MM.1S (cell line): ENCODE data around the gene TEX2.

Experiments used
- DNase-seq: peaks from one replicate; pipeline ENCODE4 v3.0.0-alpha.2; 2015
- H2AFZ ChIP-seq: fragments of 300-600 bp; sonication (generic); 2 replicates; pipeline ENCODE4 v1.6.0; 2016; ENCODE audit warnings: antibody characterized with exemption, low read length
- H3F3A ChIP-seq: fragments of 300-600 bp; sonication (generic); 2 replicates; pipeline ENCODE4 v1.6.1; 2016; ENCODE audit warnings: mild to moderate bottlenecking, antibody characterized with exemption, low read length, moderate library complexity, mixed read lengths; ENCODE audit not compliant: insufficient read depth
- H3K27ac ChIP-seq: fragments of 300-600 bp; sonication (generic); 2 replicates; pipeline ENCODE4 v1.5.1; 2016; ENCODE audit warnings: mild to moderate bottlenecking, low read length
- H3K27me3 ChIP-seq: fragments of 300-600 bp; sonication (generic); replicated peaks from 2 replicates; pipeline ENCODE4 v1.6.0; 2016; ENCODE audit warnings: low read length; ENCODE audit not compliant: insufficient read depth
- H3K36me3 ChIP-seq: fragments of 300-600 bp; sonication (generic); replicated peaks from 2 replicates; pipeline ENCODE4 v1.6.1; 2016; ENCODE audit warnings: mild to moderate bottlenecking, low read length, mixed read lengths; ENCODE audit not compliant: insufficient read depth
- H3K4me1 ChIP-seq: fragments of 300-600 bp; sonication (generic); 2 replicates; pipeline ENCODE4 v1.6.1; 2016; ENCODE audit warnings: low read length, mixed read lengths
- H3K4me2 ChIP-seq: fragments of 300-600 bp; sonication (generic); 2 replicates; pipeline ENCODE4 v1.6.0; 2016; ENCODE audit warnings: low read depth, low read length
- H3K4me3 ChIP-seq: fragments of 300-600 bp; sonication (generic); 2 replicates; pipeline ENCODE4 v1.5.1; 2016; ENCODE audit warnings: low read length, mixed read lengths
- H3K79me2 ChIP-seq: fragments of 300-600 bp; sonication (generic); 2 replicates; pipeline ENCODE4 v1.6.1; 2016; ENCODE audit warnings: mixed run types, low read length, mixed read lengths
- H3K9ac ChIP-seq: fragments of 300-600 bp; sonication (generic); 2 replicates; pipeline ENCODE4 v1.6.1; 2016; ENCODE audit warnings: low read length, mixed read lengths
- H3K9me2 ChIP-seq: fragments of 300-600 bp; sonication (generic); replicated peaks from 2 replicates; pipeline ENCODE4 v1.6.1; 2016; ENCODE audit warnings: mild to moderate bottlenecking, low read length, mixed read lengths; ENCODE audit not compliant: insufficient read depth
- H3K9me3 ChIP-seq: fragments of 300-600 bp; sonication (generic); replicated peaks from 2 replicates; pipeline ENCODE4 v1.6.1; 2016; ENCODE audit warnings: mild to moderate bottlenecking, low read length, mixed read lengths; ENCODE audit not compliant: insufficient read depth
- H4K20me1 ChIP-seq: fragments of 300-600 bp; sonication (generic); 2 replicates; pipeline ENCODE4 v1.6.1; 2016; ENCODE audit warnings: mild to moderate bottlenecking, low read length, moderate library complexity, mixed read lengths; ENCODE audit not compliant: insufficient read depth
- EZH2 ChIP-seq: fragments of 300-600 bp; sonication (generic); optimal IDR thresholded peaks from 2 replicates; pipeline ENCODE3; 2017; ENCODE audit warnings: low read depth, mild to moderate bottlenecking, antibody characterized with exemption, low read length, mixed read lengths
- EZH2phosphoT487 ChIP-seq: fragments of 300-600 bp; sonication (generic); IDR thresholded peaks from 2 replicates; pipeline ENCODE4 v1.6.1; 2018; ENCODE audit warnings: antibody characterized with exemption, low read length
- TF ChIP-seq, protein P1 (sequence below): fragments of 300-600 bp; sonication (generic); IDR thresholded peaks from 2 replicates; pipeline ENCODE4 v1.5.1; 2016; ENCODE audit warnings: antibody characterized with exemption, low read length, mixed read lengths

The TEX2 gene

DNA sequence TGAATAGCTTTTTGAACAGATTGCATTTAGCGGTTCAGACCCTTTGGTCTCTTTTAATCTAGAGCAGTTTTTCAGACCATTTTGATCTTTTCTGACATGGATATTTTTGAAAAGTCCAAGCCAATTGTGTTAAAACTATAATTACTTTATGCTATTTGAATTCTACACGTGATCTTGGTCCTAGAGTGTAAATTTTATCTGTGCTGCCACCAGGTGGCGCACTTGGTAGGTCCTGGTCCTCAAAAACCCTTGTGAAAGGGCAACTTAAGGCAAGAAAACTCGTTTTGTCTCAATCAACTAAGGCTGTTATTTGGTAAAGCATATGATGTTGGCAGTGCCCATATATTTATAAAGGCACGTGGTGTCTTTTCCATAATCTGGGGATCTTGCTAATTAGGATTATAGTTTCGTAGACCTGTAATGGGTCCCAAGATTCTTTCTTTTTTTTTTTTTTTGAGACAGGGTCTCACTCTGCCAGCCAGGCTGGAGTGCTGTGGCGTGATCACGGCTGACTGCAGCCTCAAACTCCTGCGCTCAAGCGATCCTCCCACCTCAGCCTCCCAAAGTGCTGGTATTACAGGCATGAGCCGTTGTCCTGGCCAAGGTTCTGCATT is 43.9 kb upstream of the TEX2 start:
- H3K79me2 ChIP-seq: no peaks in the 10 kb centered on the region
- H3K9me2 ChIP-seq: no peaks in the 10 kb centered on the region
- DNase-seq: peak; percentile 77
- H3K4me2 ChIP-seq: no peak overlapping the region
- H3K9me3 ChIP-seq: no peaks in the 10 kb centered on the region
- H3F3A ChIP-seq: no peaks in the 10 kb centered on the region
- H4K20me1 ChIP-seq: no peaks in the 10 kb centered on the region
- H3K9ac ChIP-seq: no peak overlapping the region
- no peaks in the 10 kb centered on the region for H3K36me3 ChIP-seq
- H3K27ac ChIP-seq: no peak overlapping the region
- H3K4me1 ChIP-seq: no peaks in the 10 kb centered on the region
- H2AFZ ChIP-seq: no peak overlapping the region
- H3K4me3 ChIP-seq: no peak overlapping the region
- H3K27me3 ChIP-seq: no peaks in the 10 kb centered on the region
- TF ChIP-seq EZH2: no peak
- TF ChIP-seq, protein P1, sequence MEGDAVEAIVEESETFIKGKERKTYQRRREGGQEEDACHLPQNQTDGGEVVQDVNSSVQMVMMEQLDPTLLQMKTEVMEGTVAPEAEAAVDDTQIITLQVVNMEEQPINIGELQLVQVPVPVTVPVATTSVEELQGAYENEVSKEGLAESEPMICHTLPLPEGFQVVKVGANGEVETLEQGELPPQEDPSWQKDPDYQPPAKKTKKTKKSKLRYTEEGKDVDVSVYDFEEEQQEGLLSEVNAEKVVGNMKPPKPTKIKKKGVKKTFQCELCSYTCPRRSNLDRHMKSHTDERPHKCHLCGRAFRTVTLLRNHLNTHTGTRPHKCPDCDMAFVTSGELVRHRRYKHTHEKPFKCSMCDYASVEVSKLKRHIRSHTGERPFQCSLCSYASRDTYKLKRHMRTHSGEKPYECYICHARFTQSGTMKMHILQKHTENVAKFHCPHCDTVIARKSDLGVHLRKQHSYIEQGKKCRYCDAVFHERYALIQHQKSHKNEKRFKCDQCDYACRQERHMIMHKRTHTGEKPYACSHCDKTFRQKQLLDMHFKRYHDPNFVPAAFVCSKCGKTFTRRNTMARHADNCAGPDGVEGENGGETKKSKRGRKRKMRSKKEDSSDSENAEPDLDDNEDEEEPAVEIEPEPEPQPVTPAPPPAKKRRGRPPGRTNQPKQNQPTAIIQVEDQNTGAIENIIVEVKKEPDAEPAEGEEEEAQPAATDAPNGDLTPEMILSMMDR: peak; percentile 86

GRCh38 chr17:64304551-64304950 is 41.5 kb upstream of the TEX2 start:
- Histone ChIP-seq H3K36me3 (no peaks in the 10 kb centered on the region), H3K27me3 (no peaks in the 10 kb centered on the region), H3K9me2 (no peaks in the 10 kb centered on the region), H2AFZ (no peak overlapping the region), H3K9me3 (no peaks in the 10 kb centered on the region), H3K79me2 (no peaks in the 10 kb centered on the region), H3K4me1 (no peaks in the 10 kb centered on the region), H3K27ac (no peak overlapping the region), H3K4me2 (no peak overlapping the region), H4K20me1 (no peaks in the 10 kb centered on the region), H3F3A (no peaks in the 10 kb centered on the region), H3K4me3 (no peak overlapping the region), H3K9ac (no peak overlapping the region)
- DNase-seq: no peak
- no peak for TF ChIP-seq EZH2phosphoT487
- no peak for TF ChIP-seq EZH2
- TF ChIP-seq, protein P1: no peak

- Histone ChIP-seq H3K36me3 (no peaks in the 10 kb centered on the region), H3K79me2 (no peaks in the 10 kb centered on the region), H3F3A (no peaks in the 10 kb centered on the region), H3K9me3 (no peaks in the 10 kb centered on the region), H3K4me2 (no peak overlapping the region), H3K9ac (no peak overlapping the region), H2AFZ (no peak overlapping the region), H3K4me1 (no peaks in the 10 kb centered on the region), H3K27me3 (no peaks in the 10 kb centered on the region), H3K9me2 (no peaks in the 10 kb centered on the region), H4K20me1 (no peaks in the 10 kb centered on the region), H3K27ac (no peak overlapping the region), H3K4me3 (no peak overlapping the region)
- TF ChIP-seq EZH2phosphoT487 (no peak), EZH2 (no peak)
- TF ChIP-seq, protein P1: no peak
- DNase-seq: no peak
Measured at GRCh38 chr17:64300699-64300965, 37.6 kb upstream of the TEX2 start.
